Measurements from ENCODE around the gene FXYD7. TPM values are rescaled to one million over a fixed set of nuclear protein-coding genes. Genes with fewer than 3 reads are reported as not detected.

Gene FXYD7
- polyA plus RNA-seq, 1 donor from 2014 or later, result 35.7 TPM

GRCh38 chr19:35153701-35154524 lies 10.9 kb downstream of the FXYD7 start:
- H2AFZ ChIP-seq (ENCODE audit: low read depth, low read length), result no peak overlapping the region
- no peak overlapping the region for H3K4me2 ChIP-seq (ENCODE audit: low read length)
- peaks cover 37% of the 10 kb centered on the region for H3K27me3 ChIP-seq (ENCODE audit: insufficient read depth, low read depth, low read length)
- no peak overlapping the region for H3K9ac ChIP-seq (ENCODE audit: low read length)
- H3K79me2 ChIP-seq (replicated peaks; ENCODE audit: insufficient read depth, low read length), result no peaks in the 10 kb centered on the region
- no peaks in the 10 kb centered on the region for H3K36me3 ChIP-seq (ENCODE audit: insufficient read depth, low read length)
- TF ChIP-seq CTCF (IDR thresholded peaks at IDR 0.05; ENCODE audit: poor library complexity, severe bottlenecking) (peak; percentile 48), EP300 (conservative IDR thresholded peaks at IDR 0.05; ENCODE audit: poor library complexity, severe bottlenecking) (no peak)
- H3K4me3 ChIP-seq (ENCODE audit: low read length), result peak overlapping the region; percentile 25
- no peaks in the 10 kb centered on the region for H4K20me1 ChIP-seq (ENCODE audit: insufficient read depth)
- H3K9me3 ChIP-seq (ENCODE audit: low read length), result no peaks in the 10 kb centered on the region
- H3K9me2 ChIP-seq (ENCODE audit: insufficient read depth, low read length), result no peaks in the 10 kb centered on the region
- H3K27ac ChIP-seq (ENCODE audit: low read length), result no peak overlapping the region
- H3F3A ChIP-seq (ENCODE audit: insufficient read depth, low read length, poor library complexity, severe bottlenecking), result no peaks in the 10 kb centered on the region

GRCh38 chr19:35154525-35155406 lies 11.7 kb downstream of the FXYD7 start, which contains the start of gene FXYD5:
FXYD5 (plus strand) TSS chr19:35154735; CDS start chr19:35155551, 816 bp downstream.
- H3K27ac ChIP-seq (ENCODE audit: low read length), result no peak within 1 kb of the TSS
- no peaks in the 10 kb centered on the region for H3K36me3 ChIP-seq (ENCODE audit: insufficient read depth, low read length)
- no peak within 1 kb of the TSS for H2AFZ ChIP-seq (ENCODE audit: low read depth, low read length)
- no peaks in the 10 kb centered on the region for H3F3A ChIP-seq (ENCODE audit: insufficient read depth, low read length, poor library complexity, severe bottlenecking)
- H3K9me3 ChIP-seq (ENCODE audit: low read length), result no peaks in the 10 kb centered on the region
- no peaks in the 10 kb centered on the region for H4K20me1 ChIP-seq (ENCODE audit: insufficient read depth)
- H3K9me2 ChIP-seq (ENCODE audit: insufficient read depth, low read length), result no peaks in the 10 kb centered on the region
- no peak within 1 kb of the TSS for H3K9ac ChIP-seq (ENCODE audit: low read length)
- H3K27me3 ChIP-seq (ENCODE audit: insufficient read depth, low read depth, low read length), result peaks cover 37% of the 10 kb centered on the region
- TF ChIP-seq CTCF (IDR thresholded peaks at IDR 0.05; ENCODE audit: poor library complexity, severe bottlenecking) (no peak), EZH2 (IDR thresholded peaks at IDR 0.05; ENCODE audit: borderline replicate concordance, insufficient read depth, low read length, poor library complexity, severe bottlenecking) (peak; percentile 16), RAD21 (conservative IDR thresholded peaks at IDR 0.05) (no peak), REST (IDR thresholded peaks at IDR 0.05; ENCODE audit: borderline replicate concordance) (no peak), EP300 (conservative IDR thresholded peaks at IDR 0.05; ENCODE audit: poor library complexity, severe bottlenecking) (no peak), TAF1 (IDR thresholded peaks at IDR 0.05; ENCODE audit: low read depth) (no peak), MXI1 (conservative IDR thresholded peaks at IDR 0.05; ENCODE audit: poor library complexity, severe bottlenecking) (no peak), POLR2AphosphoS5 (IDR thresholded peaks at IDR 0.05) (no peak)
- no peak within 1 kb of the TSS for H3K4me2 ChIP-seq (ENCODE audit: low read length)
- H3K4me3 ChIP-seq (ENCODE audit: low read length), result peak within 1 kb of the TSS; percentile 25
- H3K79me2 ChIP-seq (replicated peaks; ENCODE audit: insufficient read depth, low read length), result no peaks in the 10 kb centered on the region

Measured in neural cell (in vitro differentiated cells).